ENCODE measurements around the gene UCHL1. TPM values are rescaled to one million over a fixed set of nuclear protein-coding genes. Genes with fewer than 3 reads are reported as not detected.

The UCHL1 gene
- total RNA-seq, 1 experiment from 2014 or later, result 19.3 TPM

DNA sequence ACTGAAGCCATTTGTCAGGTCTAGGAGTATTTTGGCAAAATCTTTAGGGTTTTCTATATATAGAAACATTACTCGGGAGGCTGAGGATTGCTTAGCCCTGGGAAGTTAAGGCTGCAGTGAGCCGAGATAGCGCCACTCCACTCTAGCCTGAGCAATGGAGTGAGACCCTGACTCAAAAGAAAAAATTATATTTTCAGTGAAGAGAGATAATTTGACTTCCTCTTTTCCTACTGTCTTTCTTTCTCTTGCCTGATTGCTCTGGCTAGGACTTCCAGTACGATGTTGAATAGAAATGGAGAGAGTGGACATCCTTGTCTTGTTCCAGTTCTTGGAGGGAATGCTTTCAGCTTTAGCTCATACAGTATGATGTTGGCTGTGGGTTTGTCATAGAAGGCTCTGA is 44.4 kb downstream of the UCHL1 start:
- DNase-seq, result no peak
- no peaks in the 10 kb centered on the region for H3K4me1 Mint-ChIP-seq (ENCODE audit: low read depth, unreplicated experiment)
- intact Hi-C loops (cut with micrococcal nuclease; ENCODE audit: unreplicated experiment), result no loop called here
- TF ChIP-seq, protein P1, sequence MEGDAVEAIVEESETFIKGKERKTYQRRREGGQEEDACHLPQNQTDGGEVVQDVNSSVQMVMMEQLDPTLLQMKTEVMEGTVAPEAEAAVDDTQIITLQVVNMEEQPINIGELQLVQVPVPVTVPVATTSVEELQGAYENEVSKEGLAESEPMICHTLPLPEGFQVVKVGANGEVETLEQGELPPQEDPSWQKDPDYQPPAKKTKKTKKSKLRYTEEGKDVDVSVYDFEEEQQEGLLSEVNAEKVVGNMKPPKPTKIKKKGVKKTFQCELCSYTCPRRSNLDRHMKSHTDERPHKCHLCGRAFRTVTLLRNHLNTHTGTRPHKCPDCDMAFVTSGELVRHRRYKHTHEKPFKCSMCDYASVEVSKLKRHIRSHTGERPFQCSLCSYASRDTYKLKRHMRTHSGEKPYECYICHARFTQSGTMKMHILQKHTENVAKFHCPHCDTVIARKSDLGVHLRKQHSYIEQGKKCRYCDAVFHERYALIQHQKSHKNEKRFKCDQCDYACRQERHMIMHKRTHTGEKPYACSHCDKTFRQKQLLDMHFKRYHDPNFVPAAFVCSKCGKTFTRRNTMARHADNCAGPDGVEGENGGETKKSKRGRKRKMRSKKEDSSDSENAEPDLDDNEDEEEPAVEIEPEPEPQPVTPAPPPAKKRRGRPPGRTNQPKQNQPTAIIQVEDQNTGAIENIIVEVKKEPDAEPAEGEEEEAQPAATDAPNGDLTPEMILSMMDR (IDR thresholded peaks at IDR 0.05; ENCODE audit: unreplicated experiment), result no peak
- H3K36me3 Mint-ChIP-seq (ENCODE audit: insufficient read depth, unreplicated experiment), result no peaks in the 10 kb centered on the region
- H3K4me3 Mint-ChIP-seq (ENCODE audit: low read depth, unreplicated experiment), result no peak overlapping the region
- no peak overlapping the region for H3K27ac Mint-ChIP-seq (ENCODE audit: unreplicated experiment)
- H3K27me3 Mint-ChIP-seq (ENCODE audit: unreplicated experiment), result no peaks in the 10 kb centered on the region
- BruUV-seq (replicated peaks), result no TSS peak
- H3K9me3 Mint-ChIP-seq (ENCODE audit: low read depth, unreplicated experiment), result no peaks in the 10 kb centered on the region
- CTCF ChIA-PET, result no interaction called here

DNA sequence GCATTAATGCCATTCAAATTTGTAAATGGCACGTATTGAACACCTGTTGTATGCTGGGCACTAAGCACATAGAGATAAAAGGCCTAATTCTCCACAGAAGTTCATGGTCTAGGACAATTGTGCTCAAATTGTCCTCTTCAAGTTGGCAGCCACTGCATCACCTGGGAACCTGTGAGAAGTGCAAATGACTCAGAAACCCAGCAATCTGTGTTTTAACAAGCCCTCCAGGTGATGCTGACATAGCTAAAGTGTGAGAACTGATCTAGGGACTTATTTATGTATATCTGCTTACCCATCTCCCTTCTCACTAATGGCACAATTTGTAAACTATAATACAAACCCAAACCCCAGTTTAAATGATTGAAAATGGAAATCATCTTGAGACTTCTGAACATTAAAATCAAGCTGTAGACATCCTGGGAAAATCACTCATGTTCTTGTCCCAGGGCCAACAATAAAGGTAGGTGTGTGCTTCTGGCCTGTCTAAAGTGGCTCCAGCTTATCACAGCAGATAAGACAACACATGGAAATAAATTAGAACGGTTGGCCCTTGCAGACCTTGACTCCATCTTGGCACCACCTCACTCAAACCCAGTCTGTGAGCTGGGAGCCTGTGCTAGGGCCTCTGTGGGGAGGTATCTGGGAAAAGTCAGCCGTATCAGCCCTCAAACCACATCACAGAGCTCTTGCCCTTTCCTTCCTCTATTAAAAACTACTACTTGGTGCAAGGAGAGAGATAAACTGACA is 46.8 kb downstream of the UCHL1 start:
- H3K27me3 Mint-ChIP-seq (ENCODE audit: unreplicated experiment), result no peaks in the 10 kb centered on the region
- no peaks in the 10 kb centered on the region for H3K36me3 Mint-ChIP-seq (ENCODE audit: insufficient read depth, unreplicated experiment)
- TF ChIP-seq, protein P1 (IDR thresholded peaks at IDR 0.05; ENCODE audit: unreplicated experiment), result no peak
- H3K4me1 Mint-ChIP-seq (ENCODE audit: low read depth, unreplicated experiment), result peaks cover 7% of the 10 kb centered on the region
- H3K9me3 Mint-ChIP-seq (ENCODE audit: low read depth, unreplicated experiment), result no peaks in the 10 kb centered on the region
- no TSS peak for BruUV-seq (replicated peaks)
- CTCF ChIA-PET, result no interaction called here
- H3K4me3 Mint-ChIP-seq (ENCODE audit: low read depth, unreplicated experiment), result no peak overlapping the region
- no peak overlapping the region for H3K27ac Mint-ChIP-seq (ENCODE audit: unreplicated experiment)
- intact Hi-C loops (cut with micrococcal nuclease; ENCODE audit: unreplicated experiment), result no loop called here
- no peak for DNase-seq

DNA sequence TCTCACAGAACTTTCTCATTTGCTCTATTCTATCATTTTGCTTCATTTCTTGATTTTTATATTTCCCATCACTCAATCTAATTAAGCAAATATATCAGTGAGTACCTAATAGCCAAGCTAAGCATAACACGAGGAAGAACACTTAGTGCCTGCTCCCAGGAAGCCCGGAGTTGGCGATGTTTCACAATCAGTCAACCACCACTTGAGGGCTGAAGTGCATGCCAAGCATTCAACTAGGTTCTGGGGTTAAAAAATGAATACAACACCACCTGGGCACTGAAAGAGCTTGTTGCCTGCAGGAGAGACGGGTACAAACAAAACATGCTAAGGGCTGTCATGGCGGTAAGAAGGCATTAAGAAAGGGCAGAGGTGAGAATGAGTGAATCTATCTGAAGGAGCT is 47.5 kb downstream of the UCHL1 start:
- CTCF ChIA-PET, result no interaction called here

DNA sequence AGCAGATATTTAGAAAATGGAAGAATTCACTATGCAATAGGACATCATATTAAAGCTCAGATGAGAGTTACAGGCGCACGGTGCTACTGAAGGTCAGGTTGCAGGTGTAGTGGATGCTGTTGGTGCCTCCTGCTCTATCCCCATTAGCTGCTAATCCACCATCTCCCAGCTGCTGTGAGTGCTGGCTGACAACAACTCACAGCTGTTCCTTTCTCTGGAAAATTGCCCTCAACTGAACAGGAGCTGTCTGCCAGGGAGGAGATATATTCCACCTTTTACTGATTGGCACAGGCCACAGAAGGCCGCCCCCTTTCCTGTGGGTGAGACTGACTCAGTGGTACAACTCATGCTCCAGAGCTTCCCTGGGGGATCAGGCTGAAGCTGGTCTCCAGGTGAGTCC is 48.7 kb downstream of the UCHL1 start:
- intact Hi-C loops (cut with micrococcal nuclease; ENCODE audit: unreplicated experiment), result no loop called here
- no peak for DNase-seq
- Mint-ChIP-seq H3K4me3 (ENCODE audit: low read depth, unreplicated experiment) (no peak overlapping the region), H3K4me1 (ENCODE audit: low read depth, unreplicated experiment) (peaks cover 7% of the 10 kb centered on the region), H3K27me3 (ENCODE audit: unreplicated experiment) (no peaks in the 10 kb centered on the region), H3K36me3 (ENCODE audit: insufficient read depth, unreplicated experiment) (no peaks in the 10 kb centered on the region), H3K9me3 (ENCODE audit: low read depth, unreplicated experiment) (no peaks in the 10 kb centered on the region), H3K27ac (ENCODE audit: unreplicated experiment) (no peak overlapping the region)
- TF ChIP-seq, protein P1 (IDR thresholded peaks at IDR 0.05; ENCODE audit: unreplicated experiment), result no peak
- no TSS peak for BruUV-seq (replicated peaks)
- CTCF ChIA-PET, result interaction anchor here (0.7 kb wide), 1 partner anchor 172 kb away, joined by 3 read pairs; no protein-coding TSS in a partner anchor

More for the DNA sequence above, 47.5 kb downstream of the UCHL1 start:
- Mint-ChIP-seq H3K4me3 (ENCODE audit: low read depth, unreplicated experiment) (no peak overlapping the region), H3K4me1 (ENCODE audit: low read depth, unreplicated experiment) (peaks cover 7% of the 10 kb centered on the region), H3K36me3 (ENCODE audit: insufficient read depth, unreplicated experiment) (no peaks in the 10 kb centered on the region), H3K9me3 (ENCODE audit: low read depth, unreplicated experiment) (no peaks in the 10 kb centered on the region), H3K27me3 (ENCODE audit: unreplicated experiment) (no peaks in the 10 kb centered on the region), H3K27ac (ENCODE audit: unreplicated experiment) (no peak overlapping the region)
- no peak for DNase-seq
- BruUV-seq (replicated peaks), result no TSS peak
- intact Hi-C loops (cut with micrococcal nuclease; ENCODE audit: unreplicated experiment), result no loop called here
- TF ChIP-seq, protein P1 (IDR thresholded peaks at IDR 0.05; ENCODE audit: unreplicated experiment), result no peak
